Cortex of kidney (tissue), 1 donor: ENCODE data around the gene TMEM42.
"Not testable (repeated sequence)": the region's sequence is repeated elsewhere in the genome, so short reads cannot be mapped to it uniquely, and the experiment has no call there.

Source experiments
- DNase-seq: peaks from one replicate; lab custom pipeline; 2025; lab: John Stamatoyannopoulos, UW

TMEM42 gene

DNA sequence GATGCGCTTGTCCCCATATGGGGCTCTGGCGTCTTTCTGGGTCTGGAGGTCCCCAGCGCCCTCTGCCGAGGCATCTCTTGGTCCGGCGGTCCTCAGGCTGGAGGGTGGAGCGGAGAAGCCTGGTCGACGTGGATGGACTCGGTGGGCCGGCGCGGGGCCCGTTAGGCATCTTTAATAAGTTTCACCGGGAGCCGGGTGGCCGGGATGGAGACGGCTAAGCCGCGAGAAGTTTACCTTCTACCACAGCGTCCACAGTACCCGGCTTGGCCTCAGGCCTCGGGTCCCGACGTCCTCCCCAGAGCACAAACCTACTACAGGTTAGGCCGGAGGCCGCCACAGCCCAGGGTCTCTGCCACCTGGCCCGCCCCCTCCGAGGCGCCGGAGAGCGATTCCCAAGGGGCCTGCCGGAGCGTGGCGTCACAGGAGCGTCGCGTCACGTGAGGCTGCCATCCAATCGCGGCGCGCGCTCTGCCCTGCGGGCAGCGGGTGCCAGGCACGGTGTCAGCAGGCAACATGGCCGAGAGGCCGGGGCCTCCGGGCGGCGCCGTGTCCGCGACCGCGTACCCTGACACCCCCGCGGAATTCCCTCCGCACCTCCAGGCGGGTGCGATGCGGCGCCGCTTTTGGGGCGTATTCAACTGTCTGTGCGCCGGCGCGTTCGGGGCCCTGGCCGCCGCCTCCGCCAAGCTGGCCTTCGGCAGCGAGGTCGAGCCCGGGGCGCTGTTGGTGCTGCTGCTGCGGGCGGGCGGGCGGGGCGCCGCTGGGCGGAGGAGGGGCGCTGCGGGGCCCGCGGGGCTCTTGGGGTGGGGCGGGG, at the start of gene TMEM42:
Gene TMEM42, plus strand, starts transcription at position 501 of the 814 bp plus-strand sequence. Its CDS starts 13 bp downstream, at position 514.
- DNase-seq: peak; percentile 39

DNA sequence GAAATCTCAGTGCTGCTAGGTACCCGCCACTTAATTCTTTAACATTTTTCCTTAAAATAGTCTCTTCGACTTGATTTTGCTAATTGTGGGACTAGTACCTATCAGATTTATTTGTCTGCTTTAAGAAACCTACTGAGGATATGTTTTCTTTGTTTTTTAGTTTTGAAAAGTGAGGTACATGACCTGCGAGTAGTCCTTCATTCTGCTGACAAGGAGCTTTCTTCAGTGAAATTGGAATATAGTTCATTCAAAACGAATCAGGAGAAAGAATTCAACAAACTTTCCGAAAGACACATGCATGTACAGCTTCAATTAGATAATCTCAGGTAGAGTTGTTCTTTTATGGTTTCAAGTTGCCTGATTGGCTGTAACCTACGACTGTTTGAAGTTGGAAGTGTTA, 47.0 kb upstream of the TMEM42 start:
- no peak for DNase-seq

DNA sequence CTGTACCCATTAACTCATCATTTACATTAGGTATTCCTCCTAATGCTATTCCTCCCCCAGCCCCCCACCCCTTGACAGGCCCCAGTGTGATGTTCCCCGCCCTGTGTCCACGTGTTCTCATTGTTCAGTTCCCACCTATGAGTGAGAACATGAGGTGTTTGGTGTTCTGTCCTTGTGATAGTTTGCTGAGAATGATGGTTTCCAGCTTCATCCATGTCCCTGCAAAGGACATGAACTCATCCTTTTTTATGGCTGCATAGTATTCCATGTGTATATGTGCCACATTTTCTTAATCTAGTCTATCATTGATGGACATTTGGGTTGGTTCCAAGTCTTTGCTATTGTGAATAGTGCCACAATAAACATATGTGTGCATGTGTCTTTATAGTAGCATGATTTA, 45.4 kb upstream of the TMEM42 start:
- not testable (repeated sequence) for DNase-seq

DNA sequence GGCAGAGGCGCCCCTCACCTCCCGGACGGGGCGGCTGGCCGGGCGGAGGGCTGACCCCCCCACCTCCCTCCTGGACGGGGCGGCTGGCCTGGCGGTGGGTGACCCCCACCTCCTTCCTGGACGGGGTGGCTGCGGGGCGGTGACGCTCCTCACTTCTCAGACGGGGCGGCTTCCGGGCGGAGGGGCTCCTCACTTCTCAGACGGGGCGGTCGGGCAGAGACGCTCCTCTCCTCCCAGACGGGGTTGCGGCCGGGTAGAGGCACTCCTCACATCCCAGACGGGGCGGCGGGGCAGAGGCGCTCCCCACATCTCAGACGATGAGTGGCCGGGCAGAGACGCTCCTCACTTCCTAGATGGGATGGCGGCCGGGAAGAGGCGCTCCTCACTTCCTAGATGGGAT, 40.5 kb upstream of the TMEM42 start:
- not testable (repeated sequence) for DNase-seq

DNA sequence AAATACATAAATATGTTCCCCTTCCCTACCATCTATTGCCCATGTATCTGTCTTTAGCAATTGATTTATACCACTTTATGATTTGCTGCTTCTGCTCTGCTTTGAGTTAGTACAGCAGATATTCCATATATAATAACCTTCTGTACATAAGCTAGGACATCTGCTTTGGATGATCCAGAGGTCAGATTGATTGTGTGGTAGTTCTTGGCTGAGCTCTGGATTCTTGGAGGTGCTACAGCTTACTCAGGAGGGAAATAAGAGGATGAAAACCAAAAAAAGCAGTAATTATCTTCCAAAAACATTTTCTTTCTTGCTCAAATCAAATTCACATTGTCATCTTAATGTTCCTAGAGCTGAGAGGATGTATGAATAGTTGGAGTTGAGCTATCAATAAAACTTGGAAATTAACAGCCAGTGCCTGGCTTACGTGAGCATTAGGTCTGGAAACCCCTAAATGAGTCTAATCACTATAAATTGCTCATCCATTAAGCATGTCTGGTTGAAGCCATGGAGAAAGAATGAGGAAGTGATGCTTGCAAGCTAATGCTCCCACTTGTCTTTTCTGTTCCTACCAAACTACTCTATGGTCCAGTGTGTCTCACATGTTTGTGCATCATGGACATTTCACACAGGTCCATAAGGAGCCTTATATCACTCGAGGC, 36.3 kb upstream of the TMEM42 start:
- no peak for DNase-seq

DNA sequence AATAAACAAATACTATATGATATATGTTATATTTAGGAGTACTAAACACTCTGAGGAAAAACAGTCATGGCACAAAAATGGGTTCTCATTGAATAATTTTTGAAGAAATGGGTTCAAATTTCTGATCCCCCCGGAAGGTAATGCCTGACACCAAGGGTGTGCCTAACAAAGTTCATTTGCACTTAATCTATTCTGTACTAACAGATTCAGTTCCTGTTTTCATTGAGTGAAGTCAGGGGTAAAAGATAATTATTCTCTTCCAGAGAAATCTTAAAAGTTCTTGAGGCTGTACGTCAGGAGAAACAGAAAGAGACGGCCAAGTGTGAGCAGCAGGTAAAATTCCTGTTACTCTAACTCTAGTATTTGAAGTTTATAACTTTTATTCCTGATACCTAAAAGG, 34.5 kb upstream of the TMEM42 start:
- DNase-seq: no peak

DNA sequence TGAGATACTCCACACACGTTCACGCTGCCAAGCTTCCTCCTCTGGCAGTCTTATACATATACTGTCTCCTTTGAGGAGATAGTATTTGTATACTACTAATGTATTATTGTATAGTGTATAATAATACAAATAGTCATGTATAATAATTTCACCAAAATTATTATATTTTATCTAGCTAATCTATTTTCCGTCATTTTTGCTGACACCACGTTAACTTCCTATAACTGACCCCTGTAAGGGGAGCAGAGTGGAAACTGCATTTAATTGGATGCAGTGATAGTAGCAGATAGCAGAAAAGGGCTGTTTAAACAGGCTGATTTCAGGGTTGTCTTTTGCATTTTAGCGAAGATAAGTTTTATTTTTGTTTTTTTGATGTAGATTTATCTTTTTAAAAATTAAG, 30.5 kb upstream of the TMEM42 start:
- no peak for DNase-seq

DNA sequence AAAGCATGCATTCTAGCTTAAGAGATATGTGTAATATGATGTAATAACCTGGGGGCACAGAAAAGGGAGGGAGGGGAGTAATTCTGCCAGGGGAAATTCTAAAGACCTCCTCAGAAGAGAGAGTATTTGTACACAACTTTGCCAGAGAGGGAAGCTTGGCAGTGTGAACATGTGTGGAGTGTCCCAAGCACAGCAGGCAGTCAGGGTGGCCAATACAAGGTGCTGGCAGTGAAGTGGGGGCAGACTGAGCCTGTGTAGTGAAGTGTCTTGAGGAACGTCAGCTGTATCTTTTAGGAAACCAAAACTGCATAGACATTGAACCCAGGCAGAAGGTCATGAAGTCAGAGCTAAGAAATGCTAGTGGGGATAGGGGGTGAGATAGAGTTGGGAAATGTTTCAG, 29.7 kb upstream of the TMEM42 start:
- no peak for DNase-seq

DNA sequence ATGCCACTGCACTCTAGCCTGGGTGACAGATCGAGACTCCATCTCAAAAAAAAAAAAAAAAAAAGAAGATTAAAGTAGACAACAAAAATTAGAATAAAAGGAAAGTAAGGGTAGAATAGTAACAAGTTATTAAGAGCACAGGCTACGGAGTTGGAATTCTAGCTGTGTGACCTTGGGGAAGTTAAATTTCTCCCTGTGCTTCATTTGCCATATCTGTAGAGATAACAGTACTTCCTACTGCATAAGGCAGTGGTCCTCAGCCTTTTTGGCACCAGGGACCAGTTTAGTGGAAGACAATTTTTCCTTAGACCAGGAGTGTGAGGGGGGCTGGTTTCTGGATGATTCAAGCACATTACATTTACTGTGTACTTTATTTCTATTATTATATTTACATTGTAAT, 28.7 kb upstream of the TMEM42 start:
- DNase-seq: no peak

DNA sequence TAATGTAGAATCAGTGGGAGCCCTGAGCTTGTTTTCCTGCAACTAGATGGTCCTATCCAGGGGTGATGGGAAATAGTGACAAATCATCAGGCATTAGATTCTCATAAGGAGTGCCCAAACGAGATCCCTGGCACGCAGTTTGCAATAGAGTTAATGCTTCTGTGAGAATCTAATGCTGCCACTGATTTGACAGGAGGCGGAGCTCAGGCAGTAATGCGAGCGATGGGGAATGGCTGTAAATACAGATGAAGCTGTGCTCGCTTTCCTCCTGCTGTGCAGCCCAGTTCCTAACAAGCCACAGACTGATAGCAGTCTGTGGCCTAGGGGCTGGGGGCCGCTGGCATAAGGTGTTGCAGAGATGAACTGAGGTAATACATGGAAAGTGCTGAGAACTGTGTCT, 28.3 kb upstream of the TMEM42 start:
- no peak for DNase-seq

DNA sequence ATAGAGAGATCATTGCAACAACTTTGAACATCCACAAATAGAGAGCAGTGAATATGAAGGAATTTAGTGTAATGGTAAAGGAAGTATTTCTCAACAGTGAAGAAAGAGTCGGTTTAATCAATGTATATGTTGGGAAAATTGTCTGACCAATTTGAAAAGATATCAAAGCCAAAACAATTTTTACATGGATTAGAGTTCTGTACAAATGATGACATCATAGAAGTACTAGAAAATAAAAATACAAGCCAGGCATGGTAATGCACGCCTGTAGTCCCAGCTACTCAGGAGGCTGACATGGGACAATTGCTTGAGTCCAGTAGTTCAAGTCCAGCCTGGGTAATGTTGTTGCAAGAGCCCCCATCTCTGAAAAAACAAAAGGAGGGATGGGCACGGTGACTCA, 26.0 kb upstream of the TMEM42 start:
- no peak for DNase-seq

DNA sequence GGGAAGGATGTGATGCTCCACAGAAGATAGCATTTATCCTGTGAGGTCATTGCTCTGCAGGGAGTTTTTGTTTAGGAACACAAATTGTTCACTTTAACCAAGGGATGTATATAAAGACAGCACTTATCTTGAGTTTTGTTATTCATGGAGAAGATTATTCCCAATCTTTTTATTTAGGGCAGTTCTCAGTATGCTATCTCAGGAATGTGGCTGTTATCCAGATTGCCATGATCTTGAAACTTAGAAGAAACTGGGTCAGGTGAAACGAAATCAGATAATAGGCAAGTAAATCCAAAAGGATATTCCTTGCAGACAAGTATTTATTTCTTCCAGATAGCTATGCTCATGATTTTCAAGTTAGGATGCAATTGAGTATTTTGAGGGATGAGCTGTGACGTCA, 19.3 kb upstream of the TMEM42 start:
- DNase-seq: no peak

DNA sequence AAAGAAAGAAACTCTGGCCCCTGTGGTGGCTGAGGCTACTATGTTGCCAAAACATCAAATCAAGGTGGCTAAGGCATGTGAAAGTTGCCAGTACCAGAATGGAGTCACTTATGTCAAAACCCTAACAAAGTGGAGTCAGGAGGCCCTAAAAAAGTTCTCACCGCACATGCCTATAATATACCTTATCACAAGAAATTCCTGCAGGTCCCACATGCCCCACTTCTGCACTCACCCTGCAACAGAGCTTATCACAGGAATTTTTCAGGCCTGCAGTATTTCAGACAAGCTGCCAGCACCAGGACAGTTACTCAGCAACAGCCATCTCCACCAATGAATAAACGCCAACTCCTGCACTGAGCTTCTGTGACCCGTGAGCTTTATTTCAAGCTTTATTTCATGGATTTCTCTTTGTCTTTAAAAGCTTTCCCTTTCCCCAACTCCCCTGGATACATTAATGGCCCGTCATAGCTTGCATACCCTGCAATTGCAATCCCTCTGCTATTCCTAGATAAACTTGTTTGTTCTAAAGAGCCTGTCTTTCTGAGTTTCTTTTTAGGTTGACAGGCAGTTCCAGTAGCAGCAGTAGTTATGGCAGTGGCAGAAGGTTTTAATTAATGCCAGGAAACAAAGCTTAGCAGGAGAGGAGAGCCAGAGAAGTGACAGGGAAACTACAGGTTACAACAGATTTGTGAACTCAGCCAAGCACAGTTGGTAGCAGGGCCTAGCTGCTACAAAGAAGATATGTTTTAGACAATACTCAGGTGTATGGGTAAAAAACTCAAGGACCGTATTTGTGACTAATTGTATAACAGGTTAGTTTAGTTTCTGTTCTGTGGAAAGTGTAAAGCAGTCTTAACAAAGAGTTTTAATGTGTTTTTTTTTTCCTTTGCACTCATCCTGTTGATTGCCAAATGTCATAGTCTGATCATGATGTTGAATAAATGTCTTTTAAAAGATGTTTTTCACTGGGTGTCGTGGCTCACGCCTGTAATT, 15.9 kb upstream of the TMEM42 start:
- DNase-seq: no peak

DNA sequence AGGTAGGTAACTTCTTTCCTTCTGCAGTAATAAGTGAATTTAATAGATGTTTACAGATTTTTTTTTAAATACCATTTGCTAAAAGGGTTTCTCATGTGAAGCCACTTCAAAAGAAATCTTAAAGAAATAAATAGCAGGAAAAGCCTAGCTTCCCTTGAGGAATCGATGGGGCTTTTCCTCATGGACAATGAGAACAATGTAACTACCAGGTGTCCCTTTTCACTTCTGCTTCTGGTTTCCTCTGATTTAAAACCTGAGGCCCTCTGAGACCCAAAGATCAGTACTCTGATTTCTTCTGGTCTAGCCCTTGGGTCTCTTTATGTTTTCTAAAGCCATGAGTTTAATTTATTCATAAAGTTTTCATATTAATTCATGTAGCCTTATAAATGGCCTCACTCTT, 13.1 kb upstream of the TMEM42 start:
- no peak for DNase-seq

DNA sequence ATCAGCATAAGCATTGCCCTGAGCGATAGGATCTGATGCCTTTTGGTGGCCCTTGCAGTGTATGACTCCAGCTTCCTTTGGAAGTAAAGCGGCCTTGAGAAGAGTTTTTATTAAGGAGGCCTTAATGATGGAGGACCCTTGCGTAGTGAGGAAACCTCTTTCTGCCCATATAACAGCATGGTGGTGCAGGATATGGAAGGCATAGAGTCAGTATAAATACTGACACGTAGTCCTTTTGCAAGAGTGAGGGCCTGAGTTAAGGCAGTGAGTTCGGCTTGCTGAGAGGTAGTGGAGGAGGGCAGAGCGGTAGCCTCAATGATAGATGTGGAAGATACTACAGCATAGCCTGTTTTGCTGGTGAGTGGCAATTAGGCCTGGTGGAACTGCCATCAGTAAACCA, 5.0 kb upstream of the TMEM42 start:
- not testable (repeated sequence) for DNase-seq

DNA sequence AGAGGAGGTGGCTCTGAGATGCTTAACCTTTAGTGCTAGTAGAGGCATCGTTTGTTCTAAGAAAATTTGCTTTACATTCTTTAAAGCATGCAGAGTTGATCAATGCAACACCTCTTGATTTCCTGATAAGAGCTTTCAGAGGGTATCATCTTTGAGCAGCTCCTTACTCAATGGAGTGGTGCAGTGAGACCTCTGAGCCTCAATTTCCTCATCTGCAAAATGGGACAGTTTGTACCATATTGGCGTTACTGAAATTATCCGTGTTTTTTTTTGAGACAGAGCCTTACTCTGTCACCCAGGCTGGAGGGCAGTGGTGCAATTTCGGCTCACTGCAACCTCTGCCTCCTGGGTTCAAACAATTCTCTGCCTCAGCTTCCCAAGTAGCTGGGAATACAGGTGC, 1.6 kb upstream of the TMEM42 start:
- DNase-seq: no peak

DNA sequence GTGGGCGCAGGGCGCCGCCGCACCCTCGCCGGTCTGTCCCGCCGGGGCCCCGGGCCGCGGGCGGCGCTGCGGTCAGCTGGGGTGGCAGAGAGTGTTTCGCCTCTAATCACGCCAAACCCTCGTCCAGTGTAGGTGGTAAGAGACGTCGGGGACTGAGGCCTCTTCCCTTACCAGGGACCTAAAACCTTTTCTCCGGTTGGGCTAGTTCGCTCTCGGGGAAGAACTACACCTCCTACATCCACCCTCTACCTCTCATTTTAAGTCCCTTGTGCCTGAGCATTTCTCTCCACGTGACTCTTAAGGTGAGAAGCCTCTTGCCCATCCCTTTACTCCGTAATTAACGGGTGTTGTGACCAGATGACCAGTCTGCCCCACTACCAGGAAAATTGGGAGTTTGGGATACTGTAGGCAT, 520 bp downstream of the TMEM42 start:
- DNase-seq: no peak

DNA sequence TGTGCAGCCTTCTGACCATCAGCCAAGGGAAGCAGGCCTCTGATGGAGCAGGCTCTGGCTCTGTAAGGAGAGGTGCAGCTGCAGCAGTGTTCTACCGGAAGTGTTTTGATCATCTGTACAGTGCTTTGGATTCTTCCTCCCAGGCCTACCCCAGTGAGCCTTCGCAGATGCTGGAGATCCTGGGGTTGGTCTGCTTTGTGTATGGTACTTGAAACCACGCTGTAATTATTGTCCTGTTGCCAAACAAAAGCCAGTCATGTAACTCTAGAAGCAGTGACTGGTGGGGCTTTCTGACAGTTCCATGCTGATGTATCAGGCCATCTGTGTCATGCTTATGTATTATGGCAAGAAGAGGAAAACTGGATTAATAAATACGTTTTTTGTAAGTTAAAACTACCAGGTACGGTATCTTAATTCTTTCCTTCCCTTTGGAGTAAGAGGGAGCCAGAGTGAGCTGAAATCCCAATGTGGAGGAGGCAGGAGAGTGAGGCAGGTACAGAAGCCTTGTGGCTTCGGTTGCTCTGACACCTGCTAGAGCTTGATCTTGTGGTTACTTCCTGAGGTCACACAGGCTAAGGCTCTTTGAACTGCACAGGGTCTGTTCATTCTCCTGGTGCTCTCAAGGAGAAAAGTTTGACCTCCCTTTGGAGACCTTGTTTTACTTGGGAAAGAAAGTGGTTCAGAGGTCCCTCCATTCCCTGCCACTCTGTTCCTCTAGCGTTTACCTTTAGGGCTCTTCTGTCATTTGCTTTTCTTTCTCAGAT, 3.7 kb downstream of the TMEM42 start:
- no peak for DNase-seq

DNA sequence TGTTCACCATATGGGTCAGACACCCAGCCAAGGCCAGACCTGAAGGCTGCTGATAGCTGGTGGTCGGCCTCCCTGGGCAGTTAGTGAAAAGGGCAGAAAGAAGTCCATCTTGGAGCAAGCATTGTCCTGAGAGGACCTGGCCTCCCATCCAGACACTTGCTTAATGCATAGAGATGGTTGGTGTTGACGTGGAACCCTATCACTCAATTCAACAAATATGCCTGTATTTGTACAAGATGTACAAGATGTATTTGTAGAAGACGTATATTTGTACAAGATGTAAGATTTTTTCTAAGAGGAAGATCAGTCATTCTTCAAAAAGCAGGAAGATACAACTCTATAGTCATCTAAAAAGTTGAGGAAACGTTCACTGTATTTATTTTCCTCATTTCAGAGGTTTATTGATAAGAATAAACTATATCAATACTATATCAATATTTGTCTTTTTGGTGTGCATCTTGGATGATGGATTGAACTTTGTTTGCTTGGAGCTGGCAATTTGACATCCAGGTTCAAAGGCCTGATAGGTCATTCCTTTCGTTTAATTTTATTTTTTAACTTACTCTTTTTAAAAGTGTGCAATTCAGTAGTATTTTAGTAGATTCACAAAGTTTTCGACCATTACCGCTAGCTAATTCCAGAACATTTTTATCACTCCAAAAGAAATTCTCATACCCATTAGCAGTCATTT, 5.9 kb downstream of the TMEM42 start:
- DNase-seq: no peak

DNA sequence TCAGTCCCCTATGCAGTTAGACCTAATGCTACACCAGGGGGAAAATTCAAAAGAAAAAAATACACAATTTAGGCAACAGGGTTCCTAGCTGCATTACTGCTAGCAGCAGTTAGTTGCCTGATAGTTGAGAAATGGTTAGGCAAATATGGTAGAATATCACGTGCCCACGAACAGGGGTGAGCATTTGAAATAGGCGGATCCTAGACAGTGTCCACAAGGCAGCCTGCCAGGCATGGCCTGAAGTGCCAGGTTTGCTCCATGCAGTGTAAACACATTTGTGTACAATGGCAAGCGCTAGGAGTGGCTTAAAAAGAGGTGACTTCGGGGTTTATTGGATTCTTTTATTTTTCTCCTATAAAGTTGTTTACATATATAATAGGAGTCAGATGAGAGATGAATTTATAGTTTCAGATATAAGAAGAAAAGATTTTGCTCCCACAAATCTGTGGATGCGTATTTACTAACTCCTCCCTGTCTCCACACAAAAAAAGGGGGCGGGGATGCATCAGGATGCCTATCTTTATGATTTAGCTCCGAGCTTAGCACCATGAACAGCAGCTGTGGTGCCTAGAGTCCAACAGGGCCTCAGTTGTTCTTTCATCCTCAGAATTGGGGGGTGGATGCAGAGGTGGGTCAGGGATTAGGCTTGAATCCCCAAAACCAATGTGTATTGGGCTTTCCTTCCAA, 8.8 kb downstream of the TMEM42 start:
- no peak for DNase-seq
